Brain microvascular endothelial cell (primary cell): ENCODE data around the gene CHIT1.
A peak's percentile ranks its signal among the peaks of the same experiment; 100 is the strongest.

Experiments
- DNase-seq: peaks from one replicate; pipeline ENCODE4 v3.0.0-alpha.2; 2020
- H3K27ac ChIP-seq: fragments of 250-450 bp; sonication (Bioruptor Pico); 2 replicates; pipeline ENCODE4 v1.5.1; 2020; ENCODE audit warnings: mild to moderate bottlenecking, moderate library complexity
- H3K27me3 ChIP-seq: fragments of 250-450 bp; sonication (Bioruptor Pico); replicated peaks from 2 replicates; pipeline ENCODE4 v1.5.1; 2020; ENCODE audit warnings: mild to moderate bottlenecking
- H3K36me3 ChIP-seq: fragments of 250-450 bp; sonication (Bioruptor Pico); replicated peaks from 2 replicates; pipeline ENCODE4 v1.5.1; 2020; ENCODE audit warnings: mild to moderate bottlenecking
- H3K4me3 ChIP-seq: 2 replicates; pipeline ENCODE4 v1.5.1; 2011; ENCODE audit warnings: low read depth, mild to moderate bottlenecking, control low read depth, low read length, moderate library complexity
- CTCF ChIP-seq: IDR thresholded peaks from 2 replicates; pipeline ENCODE4 v1.5.1; 2011; ENCODE audit warnings: low read depth, mild to moderate bottlenecking, moderate library complexity, low read length, control low read depth, inconsistent platforms; ENCODE audit errors: missing control alignments
- in situ Hi-C: cut with HindIII; loops from 2 replicates; pipeline ENCODE4 v1.10.0; 2017; ENCODE audit warnings: low sequenced_read_pairs, low pct_ligation_motif_present

CHIT1 gene

GRCh38 chr1:203229471-203230135 lies at the start of gene CHIT1:
CHIT1 (minus strand) TSS chr1:203229673; CDS start chr1:203229636, 37 bp downstream.
- Histone ChIP-seq H3K36me3 (no peaks in the 10 kb centered on the region), H3K27ac (no peak within 1 kb of the TSS), H3K4me3 (no peak within 1 kb of the TSS), H3K27me3 (peaks cover 3% of the 10 kb centered on the region)
- in situ Hi-C loops = no loop called here
- no peak for DNase-seq
- no peak for TF ChIP-seq CTCF

GRCh38 chr1:203278885-203279406 lies 49.5 kb upstream of the CHIT1 start:
- in situ Hi-C loops = no loop called here
- no peak overlapping the region for H3K4me3 ChIP-seq
- H3K27ac ChIP-seq = no peak overlapping the region

GRCh38 chr1:203278082-203278884 lies 48.8 kb upstream of the CHIT1 start:
- peak; percentile 60 for DNase-seq
- Histone ChIP-seq H3K36me3 (no peaks in the 10 kb centered on the region), H3K27ac (no peak overlapping the region), H3K4me3 (peak overlapping the region; percentile 29), H3K27me3 (no peaks in the 10 kb centered on the region)
- no peak for TF ChIP-seq CTCF
- in situ Hi-C loops = no loop called here

More at GRCh38 chr1:203278885-203279406, 49.5 kb upstream of the CHIT1 start:
- no peak for TF ChIP-seq CTCF
- H3K36me3 ChIP-seq = no peaks in the 10 kb centered on the region
- no peak for DNase-seq
- H3K27me3 ChIP-seq = no peaks in the 10 kb centered on the region

GRCh38 chr1:203276916-203277545 lies 47.6 kb upstream of the CHIT1 start:
- DNase-seq = no peak
- no peaks in the 10 kb centered on the region for H3K36me3 ChIP-seq
- no peak for TF ChIP-seq CTCF
- in situ Hi-C loops = no loop called here
- no peak overlapping the region for H3K4me3 ChIP-seq
- H3K27ac ChIP-seq = no peak overlapping the region
- H3K27me3 ChIP-seq = no peaks in the 10 kb centered on the region

- Histone ChIP-seq H3K27me3 (no peaks in the 10 kb centered on the region), H3K36me3 (no peaks in the 10 kb centered on the region), H3K4me3 (no peak overlapping the region), H3K27ac (no peak overlapping the region)
- no peak for DNase-seq
- in situ Hi-C loops = no loop called here
- TF ChIP-seq CTCF = no peak
Observed at GRCh38 chr1:203276408-203276807, 46.9 kb upstream of the CHIT1 start.
